ENCODE results near the gene TCN2.

Gene TCN2

DNA sequence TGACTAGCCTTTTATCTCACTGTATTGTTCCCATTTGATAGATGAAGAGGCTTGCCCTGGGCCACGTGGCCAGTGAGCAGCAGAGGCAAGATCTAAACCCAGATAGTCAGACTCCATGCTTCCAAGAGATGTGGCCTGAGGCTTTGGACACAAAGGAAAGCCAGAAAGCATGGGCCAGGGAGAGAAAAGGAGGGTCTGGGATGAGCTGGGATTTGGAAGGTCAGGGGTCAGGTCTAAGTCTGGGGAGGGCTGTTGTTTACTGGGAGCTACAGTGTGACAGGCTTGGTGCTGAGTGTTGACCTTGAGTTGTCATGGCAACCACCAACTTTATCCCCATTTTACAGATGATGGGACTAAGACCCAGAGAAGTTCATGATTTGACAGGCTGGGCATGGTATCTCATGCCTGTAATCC is 30.7 kb downstream of the TCN2 start:
- ChIA-PET POLR2A (interaction anchor here (0.7 kb wide), 1 partner anchor 11 kb away, joined by 3 read pairs; no protein-coding TSS in a partner anchor), CTCF (interaction anchor here (0.5 to 1.1 kb wide), 4 partner anchors 10 to 282 kb away, joined by 3 read pairs; no protein-coding TSS in a partner anchor)
- TF ChIP-seq KLF8 (tag by site-specific recombination; IDR thresholded peaks at IDR 0.05): no peak
- TF ChIP-seq ZNF175 (tag by site-specific recombination; IDR thresholded peaks at IDR 0.05): no peak
- TF ChIP-seq ZNF404 (tag by site-specific recombination; IDR thresholded peaks at IDR 0.05): no peak
- no peak for TF ChIP-seq WT1 (tag by site-specific recombination; IDR thresholded peaks at IDR 0.05)
- TF ChIP-seq ZNF837 (tag by site-specific recombination; IDR thresholded peaks at IDR 0.05): no peak
- TF ChIP-seq ZNF629 (tag by site-specific recombination; IDR thresholded peaks at IDR 0.05): no peak
- no peak for TF ChIP-seq YY2 (tag by site-specific recombination; IDR thresholded peaks at IDR 0.05)
- TF ChIP-seq, protein P1, sequence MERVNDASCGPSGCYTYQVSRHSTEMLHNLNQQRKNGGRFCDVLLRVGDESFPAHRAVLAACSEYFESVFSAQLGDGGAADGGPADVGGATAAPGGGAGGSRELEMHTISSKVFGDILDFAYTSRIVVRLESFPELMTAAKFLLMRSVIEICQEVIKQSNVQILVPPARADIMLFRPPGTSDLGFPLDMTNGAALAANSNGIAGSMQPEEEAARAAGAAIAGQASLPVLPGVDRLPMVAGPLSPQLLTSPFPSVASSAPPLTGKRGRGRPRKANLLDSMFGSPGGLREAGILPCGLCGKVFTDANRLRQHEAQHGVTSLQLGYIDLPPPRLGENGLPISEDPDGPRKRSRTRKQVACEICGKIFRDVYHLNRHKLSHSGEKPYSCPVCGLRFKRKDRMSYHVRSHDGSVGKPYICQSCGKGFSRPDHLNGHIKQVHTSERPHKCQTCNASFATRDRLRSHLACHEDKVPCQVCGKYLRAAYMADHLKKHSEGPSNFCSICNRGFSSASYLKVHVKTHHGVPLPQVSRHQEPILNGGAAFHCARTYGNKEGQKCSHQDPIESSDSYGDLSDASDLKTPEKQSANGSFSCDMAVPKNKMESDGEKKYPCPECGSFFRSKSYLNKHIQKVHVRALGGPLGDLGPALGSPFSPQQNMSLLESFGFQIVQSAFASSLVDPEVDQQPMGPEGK (tag by site-specific recombination; IDR thresholded peaks at IDR 0.05): no peak
- no peak for TF ChIP-seq MYNN (tag by site-specific recombination; IDR thresholded peaks at IDR 0.05; ENCODE audit: borderline replicate concordance)
- TF ChIP-seq ZNF664 (tag by site-specific recombination; IDR thresholded peaks at IDR 0.05): no peak
- no peak for TF ChIP-seq MEIS1 (CRISPR knock-in tag; IDR thresholded peaks at IDR 0.05; ENCODE audit: borderline replicate concordance)
- TF ChIP-seq ZFP69B (tag by site-specific recombination; IDR thresholded peaks at IDR 0.05): no peak
- TF ChIP-seq, protein P2, sequence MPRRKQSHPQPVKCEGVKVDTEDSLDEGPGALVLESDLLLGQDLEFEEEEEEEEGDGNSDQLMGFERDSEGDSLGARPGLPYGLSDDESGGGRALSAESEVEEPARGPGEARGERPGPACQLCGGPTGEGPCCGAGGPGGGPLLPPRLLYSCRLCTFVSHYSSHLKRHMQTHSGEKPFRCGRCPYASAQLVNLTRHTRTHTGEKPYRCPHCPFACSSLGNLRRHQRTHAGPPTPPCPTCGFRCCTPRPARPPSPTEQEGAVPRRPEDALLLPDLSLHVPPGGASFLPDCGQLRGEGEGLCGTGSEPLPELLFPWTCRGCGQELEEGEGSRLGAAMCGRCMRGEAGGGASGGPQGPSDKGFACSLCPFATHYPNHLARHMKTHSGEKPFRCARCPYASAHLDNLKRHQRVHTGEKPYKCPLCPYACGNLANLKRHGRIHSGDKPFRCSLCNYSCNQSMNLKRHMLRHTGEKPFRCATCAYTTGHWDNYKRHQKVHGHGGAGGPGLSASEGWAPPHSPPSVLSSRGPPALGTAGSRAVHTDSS (tag by site-specific recombination; IDR thresholded peaks at IDR 0.05): no peak
- TF ChIP-seq, protein P3, sequence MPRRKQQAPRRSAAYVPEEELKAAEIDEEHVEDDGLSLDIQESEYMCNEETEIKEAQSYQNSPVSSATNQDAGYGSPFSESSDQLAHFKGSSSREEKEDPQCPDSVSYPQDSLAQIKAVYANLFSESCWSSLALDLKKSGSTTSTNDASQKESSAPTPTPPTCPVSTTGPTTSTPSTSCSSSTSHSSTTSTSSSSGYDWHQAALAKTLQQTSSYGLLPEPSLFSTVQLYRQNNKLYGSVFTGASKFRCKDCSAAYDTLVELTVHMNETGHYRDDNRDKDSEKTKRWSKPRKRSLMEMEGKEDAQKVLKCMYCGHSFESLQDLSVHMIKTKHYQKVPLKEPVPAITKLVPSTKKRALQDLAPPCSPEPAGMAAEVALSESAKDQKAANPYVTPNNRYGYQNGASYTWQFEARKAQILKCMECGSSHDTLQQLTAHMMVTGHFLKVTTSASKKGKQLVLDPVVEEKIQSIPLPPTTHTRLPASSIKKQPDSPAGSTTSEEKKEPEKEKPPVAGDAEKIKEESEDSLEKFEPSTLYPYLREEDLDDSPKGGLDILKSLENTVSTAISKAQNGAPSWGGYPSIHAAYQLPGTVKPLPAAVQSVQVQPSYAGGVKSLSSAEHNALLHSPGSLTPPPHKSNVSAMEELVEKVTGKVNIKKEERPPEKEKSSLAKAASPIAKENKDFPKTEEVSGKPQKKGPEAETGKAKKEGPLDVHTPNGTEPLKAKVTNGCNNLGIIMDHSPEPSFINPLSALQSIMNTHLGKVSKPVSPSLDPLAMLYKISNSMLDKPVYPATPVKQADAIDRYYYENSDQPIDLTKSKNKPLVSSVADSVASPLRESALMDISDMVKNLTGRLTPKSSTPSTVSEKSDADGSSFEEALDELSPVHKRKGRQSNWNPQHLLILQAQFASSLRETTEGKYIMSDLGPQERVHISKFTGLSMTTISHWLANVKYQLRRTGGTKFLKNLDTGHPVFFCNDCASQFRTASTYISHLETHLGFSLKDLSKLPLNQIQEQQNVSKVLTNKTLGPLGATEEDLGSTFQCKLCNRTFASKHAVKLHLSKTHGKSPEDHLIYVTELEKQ (tag by site-specific recombination; IDR thresholded peaks at IDR 0.05; ENCODE audit: borderline replicate concordance): no peak
- TF ChIP-seq ZNF623 (tag by site-specific recombination; IDR thresholded peaks at IDR 0.05): no peak
- TF ChIP-seq ZNF148 (tag by site-specific recombination; IDR thresholded peaks at IDR 0.05; ENCODE audit: borderline replicate concordance): no peak
- no peak for TF ChIP-seq ZNF184 (tag by site-specific recombination; IDR thresholded peaks at IDR 0.05)
- no peak for TF ChIP-seq ZIC2 (tag by site-specific recombination; IDR thresholded peaks at IDR 0.05)
- no peaks in the 10 kb centered on the region for H3K36me3 ChIP-seq (ENCODE audit: control insufficient read depth in 2 of 2, insufficient read depth in 1 of 2, low read length in 2 of 2)
- no peaks in the 10 kb centered on the region for H3K9me3 ChIP-seq (ENCODE audit: control insufficient read depth, insufficient read depth, low read depth, low read length)
- no peak overlapping the region for H3K4me3 ChIP-seq (ENCODE audit: low read depth, low read length)
- no peak overlapping the region for H3K27ac ChIP-seq (ENCODE audit: extremely low read depth, low read depth, low read length)
- peaks cover 9% of the 10 kb centered on the region for H3K4me1 ChIP-seq (ENCODE audit: control insufficient read depth, insufficient read depth, low read length)
